ENCODE data around the gene ITGB4.

DNA sequence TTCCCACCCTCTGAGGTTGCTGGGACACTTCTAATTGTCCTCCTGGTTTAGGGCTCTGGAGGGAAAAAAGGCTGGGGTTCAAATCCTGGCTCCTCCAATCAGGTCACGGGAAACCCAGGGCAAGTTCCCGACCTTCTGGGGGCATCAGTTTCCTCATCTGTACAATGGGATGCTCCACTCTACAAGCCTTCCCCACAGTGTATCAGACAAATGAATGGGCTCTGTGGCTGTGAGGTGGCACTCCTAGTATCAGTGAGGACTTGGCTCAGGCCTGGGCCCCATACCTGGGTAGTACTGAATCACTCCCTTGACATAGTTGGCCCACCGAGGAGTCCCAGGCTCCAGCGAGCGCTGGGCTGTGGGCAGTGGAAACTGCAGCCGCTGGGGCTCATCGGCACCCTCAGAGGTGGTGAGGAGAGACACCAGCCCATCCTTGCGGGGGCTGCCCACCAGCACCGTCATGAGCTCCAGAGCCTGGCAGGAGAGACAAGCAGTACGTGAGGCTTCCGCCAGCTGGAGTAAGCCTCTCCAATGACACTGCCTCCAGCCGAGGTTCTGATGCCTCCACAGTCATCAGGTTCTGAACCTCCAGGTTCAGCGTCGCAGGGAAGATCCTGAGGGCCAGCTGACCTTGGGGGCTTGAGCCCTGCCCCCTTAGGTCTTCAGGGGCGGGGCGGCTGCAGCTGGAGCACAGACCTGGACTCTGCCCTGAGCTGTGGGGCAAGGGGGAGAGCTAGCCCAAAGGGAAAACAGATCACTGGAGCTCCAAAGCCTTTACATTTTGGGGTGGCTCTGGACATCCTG, 42.6 kb downstream of the ITGB4 start:
- TF ChIP-seq POLR2A (IDR thresholded peaks at IDR 0.05; ENCODE audit: low read length) = no peak
- TF ChIP-seq GATA1 (IDR thresholded peaks at IDR 0.05; ENCODE audit: low read depth, low read length) = no peak

Data from erythroblast (primary cell).